Measurements from ENCODE around the gene NME3. TPM values are rescaled to one million over a fixed set of nuclear protein-coding genes. Genes with fewer than 3 reads are reported as not detected.

Gene NME3
- total and polyA plus RNA-seq, 9 of the 15 experiments (the other 6 are each of a cell fraction or from before 2014, with no cell fraction given) = 0.68 to 76.3 (median 11.5) TPM

DNA sequence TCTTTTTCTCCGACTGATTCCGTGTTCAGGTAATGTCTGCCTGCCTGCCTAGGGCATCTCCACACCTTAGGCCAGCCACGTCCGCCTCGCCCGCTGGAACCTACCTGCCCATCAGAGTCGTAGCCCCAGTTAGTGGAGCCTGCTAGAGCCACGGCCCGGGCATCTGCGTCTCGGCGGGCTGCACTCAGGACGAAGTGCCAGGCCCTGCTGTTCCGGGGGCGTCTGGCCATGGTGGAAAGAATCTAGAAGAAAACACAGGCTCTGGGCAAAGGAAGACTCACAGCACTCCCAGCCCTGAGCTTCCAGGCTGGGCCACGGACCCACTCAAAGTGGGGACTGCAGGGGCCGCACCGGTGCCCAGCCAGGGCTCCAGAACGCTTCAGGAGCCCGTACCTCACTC lies 9.9 kb upstream of the NME3 start:
- TF ChIP-seq, protein P1, sequence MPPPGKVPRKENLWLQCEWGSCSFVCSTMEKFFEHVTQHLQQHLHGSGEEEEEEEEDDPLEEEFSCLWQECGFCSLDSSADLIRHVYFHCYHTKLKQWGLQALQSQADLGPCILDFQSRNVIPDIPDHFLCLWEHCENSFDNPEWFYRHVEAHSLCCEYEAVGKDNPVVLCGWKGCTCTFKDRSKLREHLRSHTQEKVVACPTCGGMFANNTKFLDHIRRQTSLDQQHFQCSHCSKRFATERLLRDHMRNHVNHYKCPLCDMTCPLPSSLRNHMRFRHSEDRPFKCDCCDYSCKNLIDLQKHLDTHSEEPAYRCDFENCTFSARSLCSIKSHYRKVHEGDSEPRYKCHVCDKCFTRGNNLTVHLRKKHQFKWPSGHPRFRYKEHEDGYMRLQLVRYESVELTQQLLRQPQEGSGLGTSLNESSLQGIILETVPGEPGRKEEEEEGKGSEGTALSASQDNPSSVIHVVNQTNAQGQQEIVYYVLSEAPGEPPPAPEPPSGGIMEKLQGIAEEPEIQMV (tag; conservative IDR thresholded peaks at IDR 0.05; ENCODE audit: low read depth) = no peak
- TF ChIP-seq BRF1 (IDR thresholded peaks at IDR 0.05; ENCODE audit: borderline replicate concordance, extremely low read depth, insufficient read length) (no peak), POLR2G (IDR thresholded peaks at IDR 0.05; ENCODE audit: low read depth, low read length) (peak; percentile 20; the same call in 1 of the 2 replicates), PRPF4 (IDR thresholded peaks at IDR 0.05; ENCODE audit: insufficient read depth, low read depth, low read length, poor library complexity, severe bottlenecking) (no peak), TAL1 (IDR thresholded peaks at IDR 0.05) (no peak), NEUROD1 (IDR thresholded peaks at IDR 0.05; ENCODE audit: borderline replicate concordance, low read depth, low read length, partially characterized antibody) (no peak), RBM22 (IDR thresholded peaks at IDR 0.05; ENCODE audit: low read depth, low read length, poor library complexity, severe bottlenecking) (peak; percentile 0), ZKSCAN1 (IDR thresholded peaks at IDR 0.05; ENCODE audit: low read depth, low read length) (no peak), CHD1 (IDR thresholded peaks at IDR 0.05; ENCODE audit: low read length) (peak; percentile 26), EP300 (IDR thresholded peaks at IDR 0.05; ENCODE audit: low read length) (no peak)
- POLR2A ChIA-PET = interaction anchor here (1.4 to 2.3 kb wide), 3 partner anchors 9 to 184 kb away, joined by 3 to 35 read pairs (median 14); partner anchors contain the start of genes EME2, IGFALS, MRPS34 and NME3
- CTCF ChIA-PET (ENCODE audit: low intra/inter-chr PET ratio) = no interaction called here
- Histone ChIP-seq H3K27ac (ENCODE audit: extremely low read depth, low read depth, low read length) (no peak overlapping the region), H4K20me1 (replicated peaks; ENCODE audit: control insufficient read depth, insufficient read depth, low read length) (peaks cover 3% of the 10 kb centered on the region; the same call in 1 of the 2 replicates), H3K27me3 (ENCODE audit: control insufficient read depth in 2 of 2, insufficient read depth in 2 of 2, low read length in 2 of 2) (no peaks in the 10 kb centered on the region), H3K9ac (ENCODE audit: insufficient read depth in 1 of 2, low read depth in 2 of 2, low read length in 2 of 2) (peak overlapping the region; percentile 77 to 96; a peak in 3 of 4 replicates), H3K9me1 (ENCODE audit: control insufficient read depth, insufficient read depth, low read length) (no peaks in the 10 kb centered on the region), H3K4me2 (ENCODE audit: insufficient read depth, low read length) (peak overlapping the region; percentile 98), H3K4me1 (replicated peaks in 1 of 2; ENCODE audit: control insufficient read depth in 2 of 2, insufficient read depth in 2 of 2, low read length in 2 of 2) (peaks cover 4 to 85% of the 10 kb centered on the region in 2 experiments; a peak in 3 of 5 replicates), H3K79me2 (ENCODE audit: control insufficient read depth, insufficient read depth, low read length) (peaks cover 43% of the 10 kb centered on the region), H3K4me3 (peak overlapping the region; percentile 99), H3K9me3 (replicated peaks; ENCODE audit: control insufficient read depth, insufficient read depth, low read depth, low read length) (no peaks in the 10 kb centered on the region), H2AFZ (ENCODE audit: low read depth, low read length) (no peak overlapping the region), H3K36me3 (ENCODE audit: control insufficient read depth, insufficient read depth, low read length) (peaks cover 52% of the 10 kb centered on the region; the same call in 1 of the 3 replicates)
- FAIRE-seq = no peak
- ATAC-seq = no peak
- DNase-seq (ENCODE audit: extremely low read depth in 1 of 4, low spot score in 3 of 4) = no peak
- WGBS (ENCODE audit: insufficient coverage, low coverage, missing lambda C conversion rate) = 84% methylated on average over 18 of the region's 20 CpGs
- in situ Hi-C loops (cut with MboI) = loop anchor here (5.0 kb wide), 1 partner anchor 151 kb away; no protein-coding TSS in a partner anchor
- intact Hi-C loops (cut with micrococcal nuclease) = loop anchor here (5.0 kb wide), 1 partner anchor 169 kb away; the partner anchor contains the start of genes CRAMP1 and IFT140
- no TSS peak for BruUV-seq (replicated peaks)
